ENCODE results near the gene RNF40.
"Not testable (repeated sequence)": the region's sequence is repeated elsewhere in the genome, so short reads cannot be mapped to it uniquely, and the experiment has no call there.

RNF40 gene

GRCh38 chr16:30820952-30821421 is 58.9 kb downstream of the RNF40 start:
- no peak for DNase-seq (ENCODE audit: low spot score)

- DNase-seq (ENCODE audit: low spot score), result not testable (repeated sequence)
Measured at GRCh38 chr16:30821441-30821840, 59.3 kb downstream of the RNF40 start.

- DNase-seq (ENCODE audit: low spot score), result no peak
Measured at GRCh38 chr16:30821891-30822290, 59.8 kb downstream of the RNF40 start.
